Measurements from ENCODE around the gene EMCN.
"Not testable (repeated sequence)": the region's sequence is repeated elsewhere in the genome, so short reads cannot be mapped to it uniquely, and the experiment has no call there.

EMCN gene

DNA sequence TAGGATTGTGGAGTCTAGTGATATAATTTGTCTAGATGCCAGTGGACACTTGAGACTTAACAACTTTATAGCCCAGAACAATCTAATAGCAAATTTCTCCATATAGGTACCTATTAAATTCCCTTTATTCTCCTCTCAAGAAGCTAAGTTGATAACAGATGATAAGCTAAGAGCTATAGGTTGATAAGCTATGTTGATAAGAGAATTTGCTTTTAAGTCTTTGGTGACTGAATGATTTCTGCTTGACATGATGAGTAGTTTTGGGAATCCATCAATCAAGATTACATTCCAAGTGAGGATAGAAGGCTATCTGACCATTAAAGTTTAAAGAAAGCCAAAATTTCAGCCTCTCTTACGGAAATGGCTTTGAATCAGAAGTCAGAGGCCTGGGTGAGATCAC is 131.6 kb downstream of the EMCN start:
- no peak for DNase-seq (ENCODE audit: low read depth in 1 of 2, low spot score in 1 of 2)

DNA sequence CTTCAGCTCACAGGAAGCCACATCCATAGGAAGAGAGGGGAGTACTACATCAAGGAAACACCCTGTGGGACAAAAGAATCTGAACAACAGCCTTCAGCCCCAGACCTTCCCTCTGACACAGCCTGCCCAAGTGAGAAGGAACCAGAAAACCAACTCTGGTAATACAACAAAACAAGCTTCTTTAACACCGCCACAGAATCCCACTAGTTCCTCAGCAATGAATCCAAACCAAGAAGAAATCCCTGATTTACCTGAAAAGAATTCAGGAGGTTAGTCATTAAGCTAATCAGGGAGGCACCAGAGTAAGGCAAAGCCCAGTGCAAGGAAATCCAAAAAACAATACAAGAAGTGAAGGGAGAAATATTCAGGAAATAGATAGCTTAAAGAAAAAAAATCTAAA is 137.4 kb downstream of the EMCN start:
- not testable (repeated sequence) for DNase-seq (ENCODE audit: low read depth in 1 of 2, low spot score in 1 of 2)

- no peak for DNase-seq (ENCODE audit: low read depth in 1 of 2, low spot score in 1 of 2)
Measured at GRCh38 chr4:100379583-100380105, 138.2 kb downstream of the EMCN start.

DNA sequence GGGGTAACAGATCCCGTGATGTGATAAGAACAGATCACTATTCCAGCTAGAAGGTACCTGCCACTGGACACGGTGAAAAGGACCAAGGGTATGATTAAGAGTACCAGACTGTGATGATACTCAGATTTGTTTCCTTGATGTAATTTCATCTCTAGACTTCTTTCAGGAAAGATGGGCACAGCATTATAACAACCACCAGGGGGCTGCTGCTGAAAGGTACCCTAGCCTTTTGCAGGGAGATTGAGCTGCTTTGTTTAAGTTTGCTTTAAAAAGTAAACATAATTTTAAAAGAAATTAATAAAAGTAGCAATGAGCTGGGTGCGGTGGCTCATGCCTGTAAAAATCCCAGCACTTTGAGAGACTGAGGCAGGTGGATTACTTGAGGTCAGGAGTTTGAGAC is 145.4 kb downstream of the EMCN start:
- DNase-seq (ENCODE audit: low read depth in 1 of 2, low spot score in 1 of 2): no peak

DNA sequence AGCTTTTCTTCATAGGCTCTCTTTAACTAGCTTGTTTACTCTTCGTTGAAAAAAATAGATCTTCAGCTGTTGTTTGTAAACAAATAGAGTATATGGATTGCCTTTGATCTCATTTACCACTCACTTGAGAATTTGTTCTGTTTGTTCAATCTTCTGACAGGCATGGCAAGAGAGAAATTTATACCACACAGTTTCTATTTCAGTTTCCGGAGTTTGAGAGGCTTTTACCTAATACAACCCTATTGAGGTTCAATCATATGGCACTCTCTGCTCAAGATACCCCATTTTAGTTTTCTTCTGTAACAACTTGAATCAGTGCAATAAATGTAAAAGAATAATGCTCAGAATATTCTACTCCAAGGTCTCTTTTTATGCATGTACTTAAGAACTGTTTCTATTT is 148.0 kb downstream of the EMCN start:
- no peak for DNase-seq (ENCODE audit: low read depth in 1 of 2, low spot score in 1 of 2)

DNA sequence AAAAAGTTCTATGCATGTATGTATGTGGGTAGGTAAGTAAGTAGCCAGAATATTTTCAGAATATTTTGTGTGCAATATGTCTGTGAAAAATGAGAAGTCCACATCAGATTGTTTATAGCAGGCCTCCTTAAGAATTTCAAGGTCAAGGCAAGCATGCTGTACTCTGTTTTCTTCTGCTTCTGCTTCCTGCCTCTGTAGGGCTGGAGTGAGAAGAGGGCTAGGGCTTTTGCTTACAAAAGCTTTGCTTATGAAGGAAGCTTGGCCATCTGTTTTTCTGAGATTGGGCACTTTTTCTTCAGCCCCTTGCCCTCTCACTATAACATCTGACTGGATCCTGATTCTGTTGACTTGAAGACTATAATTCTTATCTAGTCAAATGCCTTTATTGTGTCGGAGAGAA is 150.4 kb downstream of the EMCN start:
- no peak for DNase-seq (ENCODE audit: low read depth in 1 of 2, low spot score in 1 of 2)

DNA sequence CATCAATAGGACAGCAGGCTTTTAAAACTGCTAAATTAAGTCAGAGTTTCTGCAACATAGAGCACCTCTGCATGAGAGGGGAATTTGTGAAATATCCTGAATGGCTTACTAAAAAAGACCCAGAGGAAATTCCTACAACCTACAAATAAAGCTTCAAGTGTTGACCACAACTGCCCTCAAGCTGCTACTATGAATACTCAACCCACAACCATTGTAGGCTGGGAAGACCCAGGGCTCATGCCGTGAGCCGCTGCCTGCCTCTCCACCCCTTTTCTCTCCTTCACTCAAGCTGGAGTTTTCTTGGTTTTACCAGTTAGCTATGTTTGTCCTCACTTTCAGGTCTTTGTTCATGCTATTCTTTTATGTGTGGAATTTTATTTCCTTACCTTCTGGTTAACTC is 151.6 kb downstream of the EMCN start:
- DNase-seq (ENCODE audit: low read depth in 1 of 2, low spot score in 1 of 2): no peak

GRCh38 chr4:100362366-100362765 is 155.5 kb downstream of the EMCN start:
- no peak for DNase-seq (ENCODE audit: low read depth in 1 of 2, low spot score in 1 of 2)

DNA sequence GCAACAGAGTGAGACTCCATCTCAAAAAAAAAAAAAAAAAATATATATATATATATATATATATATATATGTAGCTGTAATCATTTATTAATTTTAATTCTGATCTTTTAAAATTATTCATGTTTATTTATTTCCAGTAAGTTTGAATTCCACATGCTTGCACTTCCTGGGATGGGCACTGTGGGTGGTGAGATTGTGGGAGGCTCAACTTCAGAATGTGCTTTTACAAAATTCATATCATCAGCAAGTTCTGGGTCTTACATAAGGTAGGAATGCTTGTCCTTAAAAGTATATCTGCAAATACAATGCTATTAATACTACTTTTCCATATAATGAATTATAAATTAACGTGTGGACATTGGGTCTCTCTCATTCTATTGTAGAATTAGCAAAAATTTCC is 156.5 kb downstream of the EMCN start:
- no peak for DNase-seq (ENCODE audit: low read depth in 1 of 2, low spot score in 1 of 2)

- no peak for DNase-seq (ENCODE audit: low read depth in 1 of 2, low spot score in 1 of 2)
Measured at GRCh38 chr4:100360211-100360610, 157.6 kb downstream of the EMCN start.

DNA sequence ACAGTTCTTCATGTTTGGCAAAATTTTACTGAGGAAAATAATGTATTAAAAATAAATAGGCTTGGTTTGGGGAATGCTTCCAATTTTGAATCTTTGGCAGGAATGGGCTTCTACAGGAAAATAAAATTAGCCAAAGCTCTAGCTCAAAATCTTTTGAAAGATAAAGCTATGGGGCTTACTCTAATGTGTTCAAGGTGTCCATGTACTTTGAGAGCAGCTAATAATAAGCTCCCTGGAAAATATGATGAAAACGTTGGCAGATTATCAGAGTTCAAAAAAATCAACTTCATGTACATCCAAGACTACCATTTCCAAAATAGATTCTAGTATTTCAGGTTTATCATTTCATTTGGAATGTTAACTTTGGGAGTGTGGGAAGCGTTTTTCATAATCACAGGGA is 158.4 kb downstream of the EMCN start:
- DNase-seq (ENCODE audit: low read depth in 1 of 2, low spot score in 1 of 2): no peak

DNA sequence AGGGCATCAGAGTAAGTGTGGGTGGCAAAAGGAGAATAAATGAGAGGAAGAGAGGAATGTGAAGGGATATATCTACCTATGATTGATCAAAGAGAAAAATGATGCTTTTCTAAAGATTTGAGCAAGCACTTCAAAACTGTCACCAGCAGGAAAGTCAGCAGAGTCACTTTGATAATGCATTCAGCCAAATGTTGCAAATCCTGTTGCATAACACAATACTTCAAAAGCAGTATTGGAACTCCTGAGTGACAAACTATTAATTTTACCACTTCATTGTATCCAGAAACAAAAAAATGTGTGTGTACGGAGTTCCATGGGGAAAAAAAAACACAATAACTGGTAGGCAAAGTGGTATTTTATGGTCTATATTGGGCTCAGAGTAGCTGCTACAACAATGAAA is 160.3 kb downstream of the EMCN start:
- DNase-seq (ENCODE audit: low read depth in 1 of 2, low spot score in 1 of 2): no peak

GRCh38 chr4:100356172-100356571 is 161.7 kb downstream of the EMCN start:
- DNase-seq (ENCODE audit: low read depth in 1 of 2, low spot score in 1 of 2): no peak

- DNase-seq (ENCODE audit: low read depth in 1 of 2, low spot score in 1 of 2): not testable (repeated sequence)
Measured at GRCh38 chr4:100352352-100352751, 165.5 kb downstream of the EMCN start.

- DNase-seq (ENCODE audit: low read depth in 1 of 2, low spot score in 1 of 2): no peak
Measured at GRCh38 chr4:100348473-100348872, 169.3 kb downstream of the EMCN start.

DNA sequence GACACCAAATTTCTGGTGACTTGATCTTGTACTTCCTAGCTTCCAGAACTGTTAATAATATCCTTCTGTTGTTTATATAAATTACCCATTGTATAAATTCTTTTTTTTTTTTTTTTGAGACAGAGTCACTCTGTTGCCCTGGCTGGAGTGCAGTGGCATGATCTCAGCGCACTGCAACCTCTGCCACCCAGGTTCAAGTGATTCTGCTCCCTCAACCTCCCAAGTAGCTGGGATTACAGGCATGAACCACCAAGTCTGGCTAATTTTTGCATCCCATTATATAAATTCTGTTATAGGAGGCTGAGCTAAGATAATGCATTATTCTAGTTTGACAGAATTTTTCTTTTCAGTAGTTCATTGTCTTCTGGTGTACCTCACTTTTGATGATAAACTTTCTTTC is 170.6 kb downstream of the EMCN start:
- DNase-seq (ENCODE audit: low read depth in 1 of 2, low spot score in 1 of 2): no peak

- DNase-seq (ENCODE audit: low read depth in 1 of 2, low spot score in 1 of 2): no peak
Measured at GRCh38 chr4:100345585-100345984, 172.2 kb downstream of the EMCN start.
